NCI-H1436 treated with DMSO at 0.1 percent for 48 hours (cell line): ENCODE data around the gene MFN2.

Source experiments
- DNase-seq: peaks from one replicate; lab custom pipeline; 2025; lab: John Stamatoyannopoulos, UW

MFN2 gene

GRCh38 chr1:12049616-12050015, 69.4 kb downstream of the MFN2 start:
- DNase-seq: no peak

- DNase-seq: no peak
Observed at GRCh38 chr1:12051361-12051760, 71.1 kb downstream of the MFN2 start.

- DNase-seq: no peak
Observed at GRCh38 chr1:12052008-12052573, 71.8 kb downstream of the MFN2 start.

DNA sequence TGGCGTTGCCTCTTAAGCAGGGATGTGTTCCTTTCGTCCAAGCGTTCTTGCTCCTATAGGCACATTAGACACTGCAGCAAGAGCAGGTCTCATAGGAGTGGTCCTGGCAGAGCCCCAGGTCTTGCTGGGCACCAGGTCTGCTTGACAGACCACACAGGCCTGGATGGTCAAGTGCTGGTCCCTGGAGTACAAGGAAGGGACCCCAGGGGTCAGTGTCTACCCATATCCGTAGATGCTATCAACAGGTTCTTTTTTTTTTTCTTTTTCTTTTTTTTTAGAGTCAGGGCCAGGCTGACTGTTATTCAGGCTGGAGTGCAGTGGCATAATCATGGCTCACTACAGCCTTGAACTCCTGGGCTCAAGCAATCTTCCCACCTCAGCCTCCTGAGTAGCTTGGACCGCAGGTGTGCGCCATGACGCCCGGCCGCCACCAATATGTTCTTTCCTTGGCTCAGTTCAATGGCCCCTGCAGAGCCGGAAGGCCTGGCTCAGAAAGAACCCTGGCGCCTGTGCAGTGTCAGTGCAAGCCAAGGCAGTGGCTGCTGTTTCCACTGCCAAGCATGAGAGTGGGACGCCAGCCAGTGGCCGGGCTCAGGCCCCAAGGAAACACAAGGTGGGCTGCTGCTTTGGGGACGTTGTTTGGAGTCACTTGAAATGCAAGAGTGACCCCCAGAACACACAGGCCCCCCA, 72.9 kb downstream of the MFN2 start:
- DNase-seq: no peak

GRCh38 chr1:12053752-12054548, 73.7 kb downstream of the MFN2 start:
- no peak for DNase-seq

GRCh38 chr1:12055259-12055658, 75.0 kb downstream of the MFN2 start:
- DNase-seq: no peak

DNA sequence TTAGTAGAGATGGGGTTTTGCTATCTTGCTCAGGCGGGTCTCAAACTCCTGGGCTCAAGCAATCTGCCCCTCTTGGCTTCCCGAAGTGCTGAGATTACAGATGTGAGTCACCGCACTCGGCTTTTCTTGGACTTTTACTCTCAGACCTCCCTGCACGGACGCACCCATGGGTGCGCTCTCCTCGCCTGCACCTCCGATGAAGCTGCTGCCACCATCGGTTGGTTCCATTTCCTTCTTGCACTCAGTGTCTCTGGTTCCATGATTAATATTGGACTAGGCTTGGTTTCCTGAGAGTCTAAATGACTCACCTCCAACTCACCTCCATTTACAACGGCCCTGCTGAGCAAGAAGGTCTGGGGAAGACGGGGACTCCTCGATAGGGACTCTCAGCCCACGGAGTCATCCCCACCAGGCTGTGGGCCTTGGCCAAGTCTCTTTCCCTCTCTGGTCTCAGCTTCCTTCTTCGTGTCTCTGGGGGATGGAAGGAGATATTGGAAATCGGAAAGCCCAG, 76.1 kb downstream of the MFN2 start:
- DNase-seq: no peak

DNA sequence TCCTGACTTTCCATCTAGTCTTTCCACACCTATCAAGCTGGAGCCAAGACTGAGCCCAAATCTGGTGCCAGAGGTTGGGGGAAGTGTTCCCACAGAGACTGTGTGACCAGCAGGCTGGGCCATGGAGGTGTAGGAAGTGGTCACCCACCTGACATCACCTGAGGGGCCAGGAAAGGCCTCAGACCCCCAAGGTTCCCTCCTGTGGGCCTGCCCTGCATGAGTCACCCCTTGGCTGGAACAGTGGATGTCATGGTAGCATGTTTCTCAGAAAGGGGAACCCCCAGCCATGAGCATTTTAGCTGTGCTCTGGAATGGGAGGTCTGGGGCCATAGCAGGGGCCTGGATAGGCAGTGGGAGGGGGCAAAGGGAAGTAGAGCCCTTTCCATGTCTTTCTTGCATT, 77.1 kb downstream of the MFN2 start:
- no peak for DNase-seq

GRCh38 chr1:12057940-12058687, 77.9 kb downstream of the MFN2 start:
- DNase-seq: no peak

GRCh38 chr1:12059226-12059625, 79.0 kb downstream of the MFN2 start:
- DNase-seq: no peak

DNA sequence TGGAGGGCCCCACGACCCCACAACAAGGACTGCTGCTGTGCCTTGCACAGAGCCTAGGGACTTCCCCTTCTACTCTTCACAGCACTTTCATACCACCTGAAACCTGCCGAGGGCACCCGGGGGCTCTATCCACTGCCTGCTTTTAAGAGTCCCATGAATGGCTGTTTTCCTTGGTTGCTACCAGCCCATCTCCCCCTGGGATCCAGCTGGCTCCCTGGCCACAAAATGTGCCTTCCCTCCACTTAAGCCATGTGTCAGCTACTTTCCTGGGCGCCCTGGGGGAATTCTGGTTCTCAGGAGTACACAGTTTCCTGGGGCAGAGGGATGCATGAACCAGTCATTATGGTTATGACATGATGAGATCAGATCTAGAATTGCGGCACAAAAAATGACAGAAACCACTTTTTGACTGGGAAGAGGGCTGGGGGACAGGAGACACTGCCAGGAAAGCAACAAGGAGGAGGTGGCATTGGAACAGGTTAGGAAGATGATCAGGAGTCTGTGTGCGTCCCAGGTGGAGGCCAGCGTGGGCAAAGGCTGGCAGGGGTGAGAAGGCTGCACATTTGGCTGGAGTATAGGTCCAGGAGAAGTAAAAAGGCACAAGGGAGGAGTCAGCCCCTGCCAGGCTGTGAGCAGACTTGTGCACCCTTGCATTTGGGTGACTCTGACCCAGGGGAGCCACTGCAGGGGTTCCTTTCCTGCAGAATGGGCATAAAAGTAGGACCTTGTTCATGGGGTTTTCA, 79.6 kb downstream of the MFN2 start:
- no peak for DNase-seq

DNA sequence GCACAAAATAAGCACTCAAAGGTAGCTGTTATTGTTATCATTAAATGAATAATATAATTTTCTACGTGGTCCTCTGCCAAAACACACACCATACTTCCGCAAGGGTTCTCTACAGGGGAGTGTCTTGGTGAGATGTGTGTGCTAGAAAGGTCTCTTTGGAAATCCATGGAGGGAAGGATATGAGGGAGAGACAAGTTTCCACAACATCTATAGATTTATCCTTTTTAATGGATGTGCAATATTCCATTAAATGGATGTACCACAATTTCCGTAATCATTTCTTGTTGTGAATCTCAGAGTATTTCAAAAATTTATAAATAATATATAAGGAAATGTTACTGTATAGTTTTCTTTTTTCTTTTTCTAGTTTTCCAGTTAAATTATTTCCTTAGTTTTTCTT, 80.3 kb downstream of the MFN2 start:
- no peak for DNase-seq
